GM20431 (cell line): ENCODE data around the gene MOB4.
"Not testable (repeated sequence)": the region's sequence is repeated elsewhere in the genome, so short reads cannot be mapped to it uniquely, and the experiment has no call there.

Experiments used
- in situ Hi-C: fragments of 300-500 bp; cut with MseI, MboI; formaldehyde crosslinking; loops from one replicate; pipeline ENCODE4 v1.15.0; 2020; ENCODE audit warnings: low sequenced_read_pairs; ENCODE audit not compliant: unreplicated experiment

The MOB4 gene

GRCh38 chr2:197515739-197516392 is at the start of gene MOB4:
Gene MOB4 (plus strand): TSS chr2:197516066. CDS start chr2:197516087, 21 bp downstream.
- in situ Hi-C loops: no loop called here

- in situ Hi-C loops: no loop called here
These were observed 43.7 kb upstream of the MOB4 start for GRCh38 chr2:197472166-197472565.

GRCh38 chr2:197477797-197478196 is 38.1 kb upstream of the MOB4 start:
- in situ Hi-C loops: no loop called here

GRCh38 chr2:197480165-197481036 is 35.5 kb upstream of the MOB4 start:
- in situ Hi-C loops: no loop called here

- in situ Hi-C loops: not testable (repeated sequence)
These were observed 31.6 kb upstream of the MOB4 start for GRCh38 chr2:197484248-197484647.

- in situ Hi-C loops: no loop called here
These were observed 29.7 kb upstream of the MOB4 start for GRCh38 chr2:197486175-197486574.

GRCh38 chr2:197487385-197487784 is 28.5 kb upstream of the MOB4 start:
- in situ Hi-C loops: no loop called here

- in situ Hi-C loops: no loop called here
These were observed 20.3 kb upstream of the MOB4 start for GRCh38 chr2:197495433-197496134.

GRCh38 chr2:197496695-197497094 is 19.2 kb upstream of the MOB4 start:
- in situ Hi-C loops: no loop called here

- in situ Hi-C loops: no loop called here
These were observed 18.5 kb upstream of the MOB4 start for GRCh38 chr2:197497326-197497725.

GRCh38 chr2:197498235-197498936 is 17.5 kb upstream of the MOB4 start:
- in situ Hi-C loops: no loop called here

- in situ Hi-C loops: no loop called here
These were observed 16.8 kb upstream of the MOB4 start for GRCh38 chr2:197498937-197499593.

- in situ Hi-C loops: no loop called here
These were observed 16.0 kb upstream of the MOB4 start, which contains the start of the genes HSPD1 and HSPE1 for GRCh38 chr2:197499594-197500502. Gene HSPD1 (minus strand): TSS chr2:197499840. CDS start chr2:197498848, 992 bp downstream. Gene HSPE1 (plus strand): TSS chr2:197500379. CDS start chr2:197500437, 58 bp downstream.

- in situ Hi-C loops: no loop called here
These were observed 15.2 kb upstream of the MOB4 start for GRCh38 chr2:197500503-197501131.

GRCh38 chr2:197502201-197502600 is 13.7 kb upstream of the MOB4 start:
- in situ Hi-C loops: no loop called here

GRCh38 chr2:197502685-197503084 is 13.2 kb upstream of the MOB4 start:
- in situ Hi-C loops: no loop called here

- in situ Hi-C loops: no loop called here
These were observed 11.9 kb upstream of the MOB4 start for GRCh38 chr2:197504000-197504399.

- in situ Hi-C loops: no loop called here
These were observed 11.4 kb upstream of the MOB4 start for GRCh38 chr2:197504512-197504911.
